Measurements from ENCODE around the gene ICAM4. TPM values are rescaled to one million over a fixed set of nuclear protein-coding genes. Genes with fewer than 3 reads are reported as not detected.

ICAM4 gene
- total and polyA plus RNA-seq, 9 of the 15 experiments (the other 6 are each of a cell fraction or from before 2014, with no cell fraction given) = 14.1 to 86.1 (median 29.6) TPM

DNA sequence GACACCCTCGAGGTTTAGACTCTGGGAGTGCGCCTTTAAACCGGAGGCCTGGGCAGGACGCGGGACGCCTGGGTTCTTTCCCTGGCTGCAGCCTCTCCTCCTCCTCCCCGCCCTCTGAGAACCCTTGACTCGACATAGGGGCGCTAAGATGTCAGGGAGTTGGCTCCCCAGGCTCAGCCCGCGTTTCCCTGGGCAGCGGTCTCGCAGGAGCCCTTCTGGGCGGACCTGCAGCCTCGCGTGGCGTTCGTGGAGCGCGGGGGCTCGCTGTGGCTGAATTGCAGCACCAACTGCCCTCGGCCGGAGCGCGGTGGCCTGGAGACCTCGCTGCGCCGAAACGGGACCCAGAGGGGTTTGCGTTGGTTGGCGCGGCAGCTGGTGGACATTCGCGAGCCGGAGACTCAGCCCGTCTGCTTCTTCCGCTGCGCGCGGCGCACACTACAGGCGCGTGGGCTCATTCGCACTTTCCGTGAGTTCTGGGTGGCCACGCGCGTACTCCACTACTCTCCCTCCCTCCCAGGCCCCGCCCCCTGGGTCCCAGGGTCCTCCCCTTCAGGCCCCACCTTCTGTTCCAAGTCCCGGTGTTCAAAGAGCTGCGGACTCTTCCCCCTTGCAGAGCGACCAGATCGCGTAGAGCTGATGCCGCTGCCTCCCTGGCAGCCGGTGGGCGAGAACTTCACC lies 4.3 kb downstream of the ICAM4 start (continued):
- TF ChIP-seq PTTG1 (tag; IDR thresholded peaks at IDR 0.05; ENCODE audit: low read depth) (no peak), ZBTB43 (CRISPR knock-in tag; IDR thresholded peaks at IDR 0.05) (no peak), ZC3H8 (IDR thresholded peaks at IDR 0.05) (no peak), MYNN (IDR thresholded peaks at IDR 0.05) (0 out of 2 replicates have a peak, but pooled peaks have one; percentile 17), MYNN (CRISPR knock-in tag; IDR thresholded peaks at IDR 0.05) (no peak), BRD4 (IDR thresholded peaks at IDR 0.05) (no peak), CREB1 (IDR thresholded peaks at IDR 0.05) (no peak), CREB1 (CRISPR knock-in tag; IDR thresholded peaks at IDR 0.05) (peak; percentile 47; the same call in 1 of the 2 replicates), CXXC5 (CRISPR knock-in tag; IDR thresholded peaks at IDR 0.05) (peak; percentile 61; the same call in 1 of the 2 replicates), RB1 (IDR thresholded peaks at IDR 0.05; ENCODE audit: low read depth) (peak; percentile 48; the same call in 1 of the 2 replicates), SUPT5H (IDR thresholded peaks at IDR 0.05) (peak; percentile 80), NRF1 (conservative IDR thresholded peaks at IDR 0.05 in 1 of 2, IDR thresholded peaks at IDR 0.05 in 1 of 2) (peak; percentile 53 to 59; a peak in 3 of 4 replicates), KLF6 (CRISPR knock-in tag; IDR thresholded peaks at IDR 0.05; ENCODE audit: borderline replicate concordance) (no peak; the same call in 1 of the 2 replicates), TEAD1 (CRISPR knock-in tag; IDR thresholded peaks at IDR 0.05) (0 out of 4 replicates have a peak, but pooled peaks of 1 of the 2 experiments have one; percentile 46), PML (IDR thresholded peaks at IDR 0.05; ENCODE audit: low read length) (peak; percentile 33; the same call in 1 of the 2 replicates), TAF15 (IDR thresholded peaks at IDR 0.05; ENCODE audit: low read depth, low read length) (0 out of 2 replicates have a peak, but pooled peaks have one; percentile 6), NFXL1 (CRISPR knock-in tag; IDR thresholded peaks at IDR 0.05) (no peak), ZSCAN29 (IDR thresholded peaks at IDR 0.05) (no peak)
- TF ChIP-seq, protein P1, sequence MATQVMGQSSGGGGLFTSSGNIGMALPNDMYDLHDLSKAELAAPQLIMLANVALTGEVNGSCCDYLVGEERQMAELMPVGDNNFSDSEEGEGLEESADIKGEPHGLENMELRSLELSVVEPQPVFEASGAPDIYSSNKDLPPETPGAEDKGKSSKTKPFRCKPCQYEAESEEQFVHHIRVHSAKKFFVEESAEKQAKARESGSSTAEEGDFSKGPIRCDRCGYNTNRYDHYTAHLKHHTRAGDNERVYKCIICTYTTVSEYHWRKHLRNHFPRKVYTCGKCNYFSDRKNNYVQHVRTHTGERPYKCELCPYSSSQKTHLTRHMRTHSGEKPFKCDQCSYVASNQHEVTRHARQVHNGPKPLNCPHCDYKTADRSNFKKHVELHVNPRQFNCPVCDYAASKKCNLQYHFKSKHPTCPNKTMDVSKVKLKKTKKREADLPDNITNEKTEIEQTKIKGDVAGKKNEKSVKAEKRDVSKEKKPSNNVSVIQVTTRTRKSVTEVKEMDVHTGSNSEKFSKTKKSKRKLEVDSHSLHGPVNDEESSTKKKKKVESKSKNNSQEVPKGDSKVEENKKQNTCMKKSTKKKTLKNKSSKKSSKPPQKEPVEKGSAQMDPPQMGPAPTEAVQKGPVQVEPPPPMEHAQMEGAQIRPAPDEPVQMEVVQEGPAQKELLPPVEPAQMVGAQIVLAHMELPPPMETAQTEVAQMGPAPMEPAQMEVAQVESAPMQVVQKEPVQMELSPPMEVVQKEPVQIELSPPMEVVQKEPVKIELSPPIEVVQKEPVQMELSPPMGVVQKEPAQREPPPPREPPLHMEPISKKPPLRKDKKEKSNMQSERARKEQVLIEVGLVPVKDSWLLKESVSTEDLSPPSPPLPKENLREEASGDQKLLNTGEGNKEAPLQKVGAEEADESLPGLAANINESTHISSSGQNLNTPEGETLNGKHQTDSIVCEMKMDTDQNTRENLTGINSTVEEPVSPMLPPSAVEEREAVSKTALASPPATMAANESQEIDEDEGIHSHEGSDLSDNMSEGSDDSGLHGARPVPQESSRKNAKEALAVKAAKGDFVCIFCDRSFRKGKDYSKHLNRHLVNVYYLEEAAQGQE (IDR thresholded peaks at IDR 0.05; ENCODE audit: borderline replicate concordance) = peak; percentile 82
- TF ChIP-seq, protein P1 (CRISPR knock-in tag; IDR thresholded peaks at IDR 0.05; ENCODE audit: low read depth) = no peak
- TF ChIP-seq, protein P2, sequence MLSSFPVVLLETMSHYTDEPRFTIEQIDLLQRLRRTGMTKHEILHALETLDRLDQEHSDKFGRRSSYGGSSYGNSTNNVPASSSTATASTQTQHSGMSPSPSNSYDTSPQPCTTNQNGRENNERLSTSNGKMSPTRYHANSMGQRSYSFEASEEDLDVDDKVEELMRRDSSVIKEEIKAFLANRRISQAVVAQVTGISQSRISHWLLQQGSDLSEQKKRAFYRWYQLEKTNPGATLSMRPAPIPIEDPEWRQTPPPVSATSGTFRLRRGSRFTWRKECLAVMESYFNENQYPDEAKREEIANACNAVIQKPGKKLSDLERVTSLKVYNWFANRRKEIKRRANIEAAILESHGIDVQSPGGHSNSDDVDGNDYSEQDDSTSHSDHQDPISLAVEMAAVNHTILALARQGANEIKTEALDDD (IDR thresholded peaks at IDR 0.05) = no peak
